ENCODE measurements around the gene TSPAN5.

- TF ChIP-seq CTCF (conservative IDR thresholded peaks at IDR 0.05), result no peak
- TF ChIP-seq EZH2 (IDR thresholded peaks at IDR 0.05; ENCODE audit: low read depth), result no peak
Measured at GRCh38 chr4:98544818-98545414, 113.5 kb downstream of the TSPAN5 start.
